ENCODE results near the gene PROM1.

Gene PROM1, protein sequence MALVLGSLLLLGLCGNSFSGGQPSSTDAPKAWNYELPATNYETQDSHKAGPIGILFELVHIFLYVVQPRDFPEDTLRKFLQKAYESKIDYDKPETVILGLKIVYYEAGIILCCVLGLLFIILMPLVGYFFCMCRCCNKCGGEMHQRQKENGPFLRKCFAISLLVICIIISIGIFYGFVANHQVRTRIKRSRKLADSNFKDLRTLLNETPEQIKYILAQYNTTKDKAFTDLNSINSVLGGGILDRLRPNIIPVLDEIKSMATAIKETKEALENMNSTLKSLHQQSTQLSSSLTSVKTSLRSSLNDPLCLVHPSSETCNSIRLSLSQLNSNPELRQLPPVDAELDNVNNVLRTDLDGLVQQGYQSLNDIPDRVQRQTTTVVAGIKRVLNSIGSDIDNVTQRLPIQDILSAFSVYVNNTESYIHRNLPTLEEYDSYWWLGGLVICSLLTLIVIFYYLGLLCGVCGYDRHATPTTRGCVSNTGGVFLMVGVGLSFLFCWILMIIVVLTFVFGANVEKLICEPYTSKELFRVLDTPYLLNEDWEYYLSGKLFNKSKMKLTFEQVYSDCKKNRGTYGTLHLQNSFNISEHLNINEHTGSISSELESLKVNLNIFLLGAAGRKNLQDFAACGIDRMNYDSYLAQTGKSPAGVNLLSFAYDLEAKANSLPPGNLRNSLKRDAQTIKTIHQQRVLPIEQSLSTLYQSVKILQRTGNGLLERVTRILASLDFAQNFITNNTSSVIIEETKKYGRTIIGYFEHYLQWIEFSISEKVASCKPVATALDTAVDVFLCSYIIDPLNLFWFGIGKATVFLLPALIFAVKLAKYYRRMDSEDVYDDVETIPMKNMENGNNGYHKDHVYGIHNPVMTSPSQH

GRCh38 chr4:16083241-16084191 lies at the start of gene PROM1:
Gene PROM1, minus strand, starts transcription at chr4:16084023. Its CDS starts 8,117 bp downstream, at chr4:16075906.
- DNase-seq (ENCODE audit: low read depth, low spot score), result peak; percentile 67

DNA sequence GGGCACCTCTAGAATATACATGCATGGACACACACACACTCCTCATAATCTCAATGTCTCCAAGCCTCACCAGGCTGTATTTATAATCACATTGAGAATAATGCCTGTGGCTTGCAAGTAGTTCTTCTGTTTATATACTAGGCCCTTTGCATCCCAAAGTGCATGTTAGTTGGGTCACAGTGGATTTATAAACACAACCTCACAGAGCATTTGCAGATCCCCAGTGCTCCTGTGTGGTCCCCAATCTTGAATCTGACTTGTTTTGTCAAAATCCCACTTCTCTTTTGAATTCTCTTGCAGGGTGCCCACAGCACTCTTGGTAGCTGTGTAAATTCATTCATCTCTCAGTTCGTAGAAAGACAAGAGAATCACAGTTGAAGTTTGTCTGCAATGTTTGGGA lies 49.6 kb upstream of the PROM1 start:
- no peak for DNase-seq (ENCODE audit: low read depth, low spot score)

DNA sequence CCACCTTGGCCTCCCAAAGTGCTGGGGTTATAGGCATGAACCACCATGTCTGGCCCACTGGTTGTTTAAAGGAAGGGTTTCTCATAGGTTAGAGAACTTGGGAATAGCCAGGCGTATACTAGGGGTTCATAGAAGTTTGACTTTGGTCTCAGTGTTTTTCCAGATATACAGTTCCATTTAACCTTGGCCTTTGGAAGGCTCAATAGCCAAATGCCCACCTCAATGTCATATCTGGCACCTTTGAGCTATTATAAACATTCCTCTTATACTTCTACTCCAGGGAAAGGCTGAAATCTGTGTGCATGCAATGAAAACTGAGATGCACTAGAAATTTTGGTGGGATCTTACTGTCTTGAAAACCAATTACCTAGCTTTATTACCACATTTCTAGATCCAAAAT lies 47.5 kb upstream of the PROM1 start:
- DNase-seq (ENCODE audit: low read depth, low spot score), result no peak

DNA sequence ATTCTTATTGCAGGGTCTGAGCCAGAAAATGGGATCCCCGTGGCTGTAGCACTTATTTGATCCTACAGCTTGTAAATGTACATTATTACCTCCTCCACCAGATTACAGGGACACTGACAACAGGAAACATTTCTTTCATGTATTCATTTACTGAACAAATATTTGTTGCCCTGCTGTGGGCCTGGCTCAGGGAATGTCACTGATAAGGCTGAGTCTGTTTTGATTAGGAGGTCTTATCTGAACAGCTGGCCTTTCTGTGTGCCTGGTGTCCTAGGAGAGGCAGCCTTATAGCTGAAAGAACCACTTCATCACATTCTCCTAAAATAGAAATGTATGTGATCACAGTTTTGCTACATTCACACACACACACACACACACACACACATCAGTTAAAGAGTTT lies 45.5 kb upstream of the PROM1 start:
- no peak for DNase-seq (ENCODE audit: low read depth, low spot score)

DNA sequence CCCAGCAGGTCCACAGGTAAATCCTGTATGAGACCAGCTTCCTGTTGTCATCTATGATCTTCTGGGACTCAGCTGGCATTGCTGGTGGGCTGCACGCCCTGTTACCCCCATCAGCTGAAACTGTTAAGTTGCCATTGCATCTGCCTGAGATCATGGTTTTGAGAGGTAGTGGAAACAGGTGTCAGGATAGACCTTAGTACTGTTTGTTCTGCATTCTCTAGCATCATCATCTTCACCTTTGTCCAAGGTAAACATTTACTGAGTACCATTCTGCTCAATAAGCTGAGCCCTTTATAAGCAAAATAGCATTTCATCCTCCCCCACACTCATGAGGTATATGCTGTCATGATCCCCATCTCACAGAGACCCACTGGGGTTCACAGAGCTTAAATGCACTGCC lies 42.9 kb upstream of the PROM1 start:
- DNase-seq (ENCODE audit: low read depth, low spot score), result no peak

- peak; percentile 64 for DNase-seq (ENCODE audit: low read depth, low spot score)
Measured at GRCh38 chr4:16125571-16126445, 42.0 kb upstream of the PROM1 start.

GRCh38 chr4:16124232-16124631 lies 40.4 kb upstream of the PROM1 start:
- DNase-seq (ENCODE audit: low read depth, low spot score), result peak; percentile 58

- DNase-seq (ENCODE audit: low read depth, low spot score), result no peak
Measured at GRCh38 chr4:16123356-16124084, 39.7 kb upstream of the PROM1 start.

GRCh38 chr4:16122784-16123183 lies 39.0 kb upstream of the PROM1 start:
- no peak for DNase-seq (ENCODE audit: low read depth, low spot score)

DNA sequence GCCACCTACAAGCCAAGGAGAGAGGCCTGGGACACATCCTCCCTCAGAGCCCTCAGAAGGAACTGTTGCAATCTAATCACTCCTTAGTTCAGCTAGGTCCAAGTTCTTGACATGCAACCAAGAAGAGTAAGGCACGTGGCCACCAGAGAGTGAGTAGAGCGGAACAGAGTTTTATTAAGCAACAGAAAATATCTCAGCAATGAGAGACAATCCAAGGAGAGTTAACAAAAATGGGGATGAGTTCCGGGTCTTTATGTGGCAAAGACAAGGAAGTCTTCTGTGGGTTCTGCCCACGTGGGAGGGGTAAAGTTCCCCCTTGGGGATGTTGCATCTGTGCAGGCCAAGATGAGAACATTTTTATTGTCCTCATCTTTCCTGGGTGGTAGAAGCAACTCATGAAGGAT lies 38.5 kb upstream of the PROM1 start:
- no peak for DNase-seq (ENCODE audit: low read depth, low spot score)

DNA sequence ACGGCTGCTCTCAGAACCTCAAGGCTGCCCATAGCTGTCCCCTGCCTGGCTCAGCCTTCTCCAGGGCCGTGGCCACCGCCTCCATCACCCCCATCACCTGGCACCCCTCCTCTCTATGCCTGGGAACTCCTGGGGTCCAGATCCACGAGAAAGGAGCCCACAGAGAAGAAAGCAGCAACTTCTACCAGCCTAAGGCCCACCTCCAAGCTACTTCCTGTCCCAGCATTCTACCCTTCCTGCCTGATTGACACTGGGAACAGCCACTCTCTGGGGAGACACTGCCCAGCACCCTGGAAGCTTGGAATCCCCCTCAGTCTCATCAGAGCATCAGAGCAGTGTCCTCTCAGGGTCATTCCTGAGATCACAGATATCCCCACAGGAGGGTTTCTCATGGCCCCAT lies 36.9 kb upstream of the PROM1 start:
- no peak for DNase-seq (ENCODE audit: low read depth, low spot score)

GRCh38 chr4:16119981-16120380 lies 36.2 kb upstream of the PROM1 start:
- no peak for DNase-seq (ENCODE audit: low read depth, low spot score)

DNA sequence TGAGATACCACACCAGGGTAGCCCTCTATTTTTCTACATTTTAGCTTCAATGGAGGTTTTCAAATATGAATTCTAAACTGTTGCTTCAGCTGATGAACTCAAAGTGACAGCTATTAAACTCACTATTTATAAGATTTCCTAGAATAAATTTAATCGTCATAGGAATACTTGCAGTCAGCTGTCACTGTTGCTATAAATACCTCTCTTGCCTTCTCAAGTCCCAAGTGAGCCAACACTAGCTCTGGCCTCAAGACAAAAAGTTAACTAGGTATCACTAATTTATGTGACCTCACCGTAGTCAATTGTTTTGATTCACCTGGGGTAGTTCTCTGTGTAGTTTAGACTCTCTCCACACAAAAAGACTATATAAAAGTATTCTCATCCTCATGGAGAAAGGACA lies 34.3 kb upstream of the PROM1 start:
- DNase-seq (ENCODE audit: low read depth, low spot score), result no peak

DNA sequence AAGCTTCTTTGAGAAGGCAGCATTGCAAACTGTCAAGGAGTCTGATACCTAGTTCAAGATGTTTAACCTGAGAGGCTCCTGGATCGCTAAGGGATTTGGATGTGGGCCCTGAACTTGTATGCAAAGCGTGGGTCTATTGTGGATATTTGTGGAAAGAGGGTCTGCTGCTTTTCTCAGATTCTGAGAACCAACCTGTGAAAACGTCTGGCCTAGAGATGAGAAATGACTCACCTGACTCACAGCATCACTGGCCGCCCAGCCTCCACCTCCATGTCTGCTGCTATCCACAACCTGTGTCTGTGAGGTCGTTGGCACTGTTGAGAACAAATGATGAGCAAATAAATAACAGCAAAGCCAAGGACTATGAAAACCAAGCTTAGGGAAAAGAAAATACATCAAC lies 33.3 kb upstream of the PROM1 start:
- DNase-seq (ENCODE audit: low read depth, low spot score), result no peak

DNA sequence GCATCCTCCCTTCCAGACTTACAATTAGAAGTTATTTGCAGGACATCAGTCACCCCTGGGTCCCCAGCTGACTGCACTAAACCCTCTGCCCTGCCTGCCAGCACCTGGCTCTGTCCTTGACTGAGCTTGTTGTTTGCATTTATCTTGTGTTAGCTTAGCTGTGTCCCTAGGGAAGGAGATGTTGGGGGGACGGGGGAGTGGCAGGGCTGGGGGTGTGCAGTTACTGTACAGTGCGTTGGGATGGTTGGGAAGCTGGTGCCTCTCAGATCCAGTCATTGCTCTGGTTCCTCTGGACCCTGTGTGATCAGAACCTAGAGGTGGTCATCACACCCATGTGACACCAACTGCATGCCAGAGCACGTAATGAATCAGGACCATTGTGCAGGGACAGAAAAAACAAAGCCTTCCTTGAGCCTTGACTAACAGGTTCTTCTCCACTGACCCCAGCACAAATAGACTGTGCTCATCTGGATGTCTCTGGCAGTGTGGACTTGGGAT lies 32.7 kb upstream of the PROM1 start:
- DNase-seq (ENCODE audit: low read depth, low spot score), result no peak

- no peak for DNase-seq (ENCODE audit: low read depth, low spot score)
Measured at GRCh38 chr4:16116019-16116418, 32.2 kb upstream of the PROM1 start.

DNA sequence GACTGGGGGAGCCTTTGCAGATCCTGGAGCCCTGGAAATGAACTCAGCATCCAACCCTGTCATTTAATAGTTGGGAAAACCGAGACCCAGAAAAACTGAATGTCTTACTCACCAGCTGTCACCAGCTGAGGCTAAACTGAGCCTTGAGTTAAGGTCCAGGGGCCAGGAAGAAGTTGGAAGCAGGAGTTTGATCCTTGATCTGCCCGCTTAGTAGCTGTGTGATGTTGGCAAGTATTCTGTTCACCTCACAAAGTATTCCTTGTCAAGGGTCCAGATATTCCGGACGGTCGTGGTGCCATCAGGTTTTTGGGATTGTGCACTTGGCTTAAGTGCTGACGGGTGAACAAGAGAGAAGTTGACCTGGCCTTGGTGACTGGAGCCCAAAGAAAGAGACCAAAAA lies 30.7 kb upstream of the PROM1 start:
- DNase-seq (ENCODE audit: low read depth, low spot score), result no peak

DNA sequence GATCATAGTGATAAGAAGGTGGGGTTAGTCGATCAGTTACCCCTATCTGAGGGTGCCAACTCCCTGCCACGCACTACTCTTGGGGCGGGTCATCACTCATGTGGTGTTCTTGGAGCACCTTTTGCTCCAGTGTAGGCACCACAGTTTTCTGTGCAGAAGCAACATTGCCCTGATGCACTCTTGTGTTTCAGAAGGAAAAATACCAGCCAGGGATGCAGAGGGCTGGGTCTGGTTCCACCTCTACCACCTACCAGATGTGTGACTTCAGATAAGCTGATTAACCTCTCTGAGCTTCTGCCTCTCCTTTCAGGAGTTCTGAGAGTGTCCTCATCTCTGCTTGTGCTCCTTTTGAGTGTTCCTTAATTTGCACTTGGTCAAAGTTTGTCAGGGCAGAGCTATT lies 29.9 kb upstream of the PROM1 start:
- DNase-seq (ENCODE audit: low read depth, low spot score), result no peak

DNA sequence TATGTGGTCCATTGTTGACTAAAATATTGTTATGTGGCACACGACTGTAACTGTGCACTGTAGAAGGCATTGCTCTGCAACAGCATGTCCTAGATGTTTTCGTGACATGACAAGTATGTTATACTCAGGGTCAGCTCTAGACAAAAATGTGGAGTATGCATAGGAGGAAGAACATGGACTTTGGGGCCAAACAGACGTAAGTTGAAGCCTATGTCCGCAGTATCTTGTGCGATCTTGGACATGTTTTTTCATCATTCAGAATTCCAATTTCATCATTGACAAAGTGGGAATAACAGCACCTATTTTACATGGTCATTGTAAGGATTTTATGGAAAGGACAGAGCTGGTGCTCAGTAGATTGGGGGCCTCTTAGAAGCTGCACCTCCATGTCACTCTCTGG lies 27.7 kb upstream of the PROM1 start:
- DNase-seq (ENCODE audit: low read depth, low spot score), result no peak
